Activated CD4-positive, alpha-beta T cell treated with anti-CD3 and anti-CD28 coated beads, Interleukin-2, amount 10 ng/mL, durations not matched to agents 24 days and 14 days (primary cell): ENCODE measurements around the gene FBXL4. TPM values are rescaled to one million over a fixed set of nuclear protein-coding genes. Genes with fewer than 3 reads are reported as not detected.

Experiments used
- DNase-seq: peaks from one replicate; pipeline ENCODE4 v3.0.0; 2022
- H3K27ac Mint-ChIP-seq: one replicate; pipeline ENCODE4 v1.8.0; 2022; ENCODE audit warnings: mild to moderate bottlenecking, mixed read lengths
- H3K27me3 Mint-ChIP-seq: one replicate; pipeline ENCODE4 v1.8.0; 2022; ENCODE audit warnings: mixed read lengths
- H3K36me3 Mint-ChIP-seq: one replicate; pipeline ENCODE4 v1.8.0; 2022; ENCODE audit warnings: low read depth, mild to moderate bottlenecking, mixed read lengths
- H3K4me1 Mint-ChIP-seq: one replicate; pipeline ENCODE4 v1.8.0; 2021; ENCODE audit warnings: mixed read lengths
- H3K4me3 Mint-ChIP-seq: one replicate; pipeline ENCODE4 v1.8.0; 2022; ENCODE audit warnings: mild to moderate bottlenecking, moderate library complexity, mixed read lengths
- H3K9me3 Mint-ChIP-seq: one replicate; pipeline ENCODE4 v1.8.0; 2021; ENCODE audit warnings: mixed read lengths
- intact Hi-C: fragments of 100-400 bp; cut with micrococcal nuclease; formaldehyde crosslinking; loops from one replicate; pipeline ENCODE4 v1.15.1; 2023
- total RNA-seq: library from RNA; stranded (reverse); gene quantifications from 2 replicates; pipeline ENCODE4 v1.2.3, GENCODE V29; 2022

FBXL4 gene
- total RNA-seq, 1 donor from 2014 or later, result 15.3 TPM

DNA sequence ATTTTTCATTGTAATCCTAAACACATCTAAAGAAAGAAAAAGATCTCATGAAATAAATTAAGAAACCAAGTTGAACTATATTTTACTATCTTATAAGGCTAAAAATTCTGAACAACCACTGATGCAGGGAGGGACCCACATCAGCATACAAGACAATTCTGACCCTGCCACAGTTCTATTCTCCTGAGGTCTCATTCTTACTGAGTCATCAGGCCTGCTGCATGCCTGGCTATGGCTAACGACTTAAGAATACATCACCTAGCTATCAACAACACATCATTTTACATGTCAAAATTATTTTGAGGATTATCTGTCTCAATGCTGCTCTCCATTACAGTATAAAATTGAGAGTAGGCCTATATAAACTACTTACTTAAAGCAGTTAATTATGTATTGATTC lies 52.9 kb downstream of the FBXL4 start:
- Mint-ChIP-seq H3K9me3 (peaks cover 4% of the 10 kb centered on the region), H3K36me3 (peaks cover 27% of the 10 kb centered on the region), H3K27me3 (no peaks in the 10 kb centered on the region), H3K4me1 (peaks cover 4% of the 10 kb centered on the region), H3K27ac (no peak overlapping the region), H3K4me3 (no peak overlapping the region)
- no peak for DNase-seq
- intact Hi-C loops, result no loop called here

DNA sequence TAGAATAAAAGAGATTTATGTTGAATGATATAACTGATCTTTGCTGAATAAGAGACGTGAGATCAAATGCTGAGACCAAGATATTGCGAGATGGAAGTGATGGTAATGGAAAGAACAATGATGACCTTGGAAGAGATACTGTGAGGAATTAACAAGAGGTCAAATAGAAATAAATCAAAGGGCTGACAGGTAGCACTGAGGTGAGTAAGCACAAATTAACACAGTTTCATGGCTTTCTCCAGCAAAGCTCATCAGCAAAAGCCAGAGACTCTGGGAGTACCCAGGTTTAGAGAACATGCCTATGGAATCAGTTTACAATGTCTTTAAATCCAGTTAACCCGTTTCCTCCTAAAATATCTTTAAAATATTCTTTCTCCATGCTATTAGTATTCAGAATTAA lies 60.1 kb downstream of the FBXL4 start:
- intact Hi-C loops, result no loop called here
- Mint-ChIP-seq H3K4me1 (no peaks in the 10 kb centered on the region), H3K27ac (no peak overlapping the region), H3K4me3 (no peak overlapping the region), H3K9me3 (no peaks in the 10 kb centered on the region), H3K27me3 (no peaks in the 10 kb centered on the region), H3K36me3 (peaks cover 12% of the 10 kb centered on the region)
- no peak for DNase-seq

DNA sequence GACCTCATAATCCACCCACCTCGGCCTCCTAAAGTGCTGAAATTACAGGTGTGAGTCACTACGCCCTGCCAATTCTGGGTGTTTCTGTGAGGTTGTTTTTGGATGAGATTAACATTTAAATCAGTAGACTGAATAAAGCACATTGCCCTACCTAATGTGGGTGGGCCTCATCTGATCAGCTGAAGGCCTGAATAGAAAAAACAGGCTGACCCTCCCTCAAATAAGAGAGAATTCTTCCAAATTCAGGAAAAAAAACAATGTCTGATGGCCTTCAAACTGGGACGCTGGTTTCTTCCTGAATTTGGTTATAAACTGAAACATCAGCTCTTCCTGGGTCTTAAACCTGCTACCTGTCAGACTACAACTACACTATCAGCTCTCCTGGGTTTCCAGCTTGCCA lies 62.4 kb downstream of the FBXL4 start:
- no peaks in the 10 kb centered on the region for H3K27me3 Mint-ChIP-seq

DNA sequence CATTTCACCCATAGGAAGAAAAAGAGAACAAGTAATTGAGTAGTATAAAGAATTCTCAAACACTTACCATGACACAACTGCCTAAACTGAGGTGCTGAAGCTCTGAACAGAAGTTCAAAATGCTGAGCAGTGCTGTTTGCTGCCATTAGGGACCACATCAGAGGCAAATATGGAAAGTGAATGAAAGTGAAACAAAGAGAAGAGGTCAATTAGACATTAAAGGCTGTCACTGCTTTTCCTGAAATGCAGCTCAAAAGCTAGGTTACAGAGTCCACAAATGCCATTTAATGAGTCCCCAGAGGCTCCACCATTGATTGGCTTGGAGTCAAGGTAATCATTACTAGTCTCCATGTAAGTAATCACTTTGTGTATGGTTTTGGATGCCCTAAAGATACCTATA lies 67.3 kb downstream of the FBXL4 start:
- intact Hi-C loops, result no loop called here
- H3K4me3 Mint-ChIP-seq, result no peak overlapping the region

More for the DNA sequence above, 62.4 kb downstream of the FBXL4 start:
- Mint-ChIP-seq H3K27ac (no peak overlapping the region), H3K4me1 (peaks cover 5% of the 10 kb centered on the region), H3K36me3 (peaks cover 9% of the 10 kb centered on the region), H3K4me3 (no peak overlapping the region), H3K9me3 (no peaks in the 10 kb centered on the region)
- intact Hi-C loops, result no loop called here
- no peak for DNase-seq

DNA sequence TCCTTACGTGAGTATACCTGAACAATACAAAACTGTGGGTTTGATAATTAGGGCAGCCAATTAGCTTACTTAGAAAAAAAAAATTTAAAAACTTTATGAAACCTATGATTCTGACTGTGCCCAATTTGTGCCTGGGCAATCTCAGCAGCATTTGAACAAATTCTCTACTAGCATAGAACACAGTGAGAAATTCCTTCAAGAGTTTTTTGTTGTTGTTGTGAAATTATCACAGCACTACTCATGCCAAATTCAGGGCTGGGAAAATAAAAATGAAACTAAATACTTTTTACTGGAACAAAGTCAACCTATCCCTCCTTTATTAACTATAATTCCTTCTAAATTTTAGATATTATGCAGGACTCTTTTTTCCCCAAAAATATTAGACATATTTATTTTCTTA lies 70.5 kb downstream of the FBXL4 start:
- Mint-ChIP-seq H3K27me3 (no peaks in the 10 kb centered on the region), H3K9me3 (no peaks in the 10 kb centered on the region), H3K4me3 (no peak overlapping the region), H3K36me3 (peaks cover 12% of the 10 kb centered on the region), H3K4me1 (peaks cover 7% of the 10 kb centered on the region), H3K27ac (no peak overlapping the region)
- intact Hi-C loops, result no loop called here
- no peak for DNase-seq

More for the DNA sequence above, 67.3 kb downstream of the FBXL4 start:
- H3K4me1 Mint-ChIP-seq, result peaks cover 7% of the 10 kb centered on the region
- DNase-seq, result peak; percentile 64
- no peaks in the 10 kb centered on the region for H3K27me3 Mint-ChIP-seq
- no peaks in the 10 kb centered on the region for H3K9me3 Mint-ChIP-seq
- H3K36me3 Mint-ChIP-seq, result peaks cover 7% of the 10 kb centered on the region
- no peak overlapping the region for H3K27ac Mint-ChIP-seq

DNA sequence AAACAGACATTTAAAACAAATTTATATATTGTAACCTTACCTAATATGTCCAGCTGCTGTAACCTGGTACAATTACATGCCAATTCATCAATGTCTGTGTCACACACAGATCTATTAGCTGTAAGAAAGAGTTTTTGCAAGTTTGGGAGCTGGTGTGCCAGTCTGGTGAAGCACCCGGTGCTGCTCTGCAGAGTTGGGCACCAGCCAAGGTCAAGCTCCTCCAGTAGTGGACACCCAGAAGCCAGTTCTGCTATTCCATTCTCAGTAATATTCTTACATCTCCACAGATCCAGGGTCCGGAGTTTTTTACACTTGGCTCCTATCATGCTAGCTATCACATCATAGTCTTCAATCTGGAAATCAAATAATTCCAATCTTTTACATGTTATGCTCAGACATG lies 72.4 kb downstream of the FBXL4 start:
- Mint-ChIP-seq H3K27ac (no peak overlapping the region), H3K27me3 (no peaks in the 10 kb centered on the region), H3K9me3 (no peaks in the 10 kb centered on the region), H3K4me1 (peaks cover 2% of the 10 kb centered on the region), H3K4me3 (no peak overlapping the region), H3K36me3 (peaks cover 12% of the 10 kb centered on the region)
- intact Hi-C loops, result no loop called here
- DNase-seq, result no peak

DNA sequence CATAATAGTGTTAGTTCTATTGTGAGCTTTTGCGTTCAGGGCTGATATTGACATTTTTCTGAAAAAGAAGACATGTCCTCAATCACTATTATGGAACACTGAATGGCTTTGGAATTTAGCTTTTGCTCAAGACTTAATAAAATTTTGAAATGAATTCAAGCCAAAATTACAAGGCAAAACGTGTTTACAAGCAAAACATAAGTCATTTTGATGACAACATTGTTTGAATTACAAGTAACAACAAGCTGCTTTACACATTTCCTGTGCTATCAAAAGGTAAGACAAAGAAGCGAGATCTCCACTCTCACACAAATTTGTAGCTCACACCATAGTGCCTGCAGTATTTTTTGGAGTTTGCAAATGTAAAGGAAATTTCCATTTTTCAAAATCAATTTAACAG lies 75.9 kb downstream of the FBXL4 start:
- intact Hi-C loops, result no loop called here
- no peaks in the 10 kb centered on the region for H3K27me3 Mint-ChIP-seq
- no peak overlapping the region for H3K27ac Mint-ChIP-seq
- H3K4me1 Mint-ChIP-seq, result no peaks in the 10 kb centered on the region
- no peak overlapping the region for H3K4me3 Mint-ChIP-seq
- peaks cover 8% of the 10 kb centered on the region for H3K36me3 Mint-ChIP-seq
- no peak for DNase-seq
- H3K9me3 Mint-ChIP-seq, result no peaks in the 10 kb centered on the region

DNA sequence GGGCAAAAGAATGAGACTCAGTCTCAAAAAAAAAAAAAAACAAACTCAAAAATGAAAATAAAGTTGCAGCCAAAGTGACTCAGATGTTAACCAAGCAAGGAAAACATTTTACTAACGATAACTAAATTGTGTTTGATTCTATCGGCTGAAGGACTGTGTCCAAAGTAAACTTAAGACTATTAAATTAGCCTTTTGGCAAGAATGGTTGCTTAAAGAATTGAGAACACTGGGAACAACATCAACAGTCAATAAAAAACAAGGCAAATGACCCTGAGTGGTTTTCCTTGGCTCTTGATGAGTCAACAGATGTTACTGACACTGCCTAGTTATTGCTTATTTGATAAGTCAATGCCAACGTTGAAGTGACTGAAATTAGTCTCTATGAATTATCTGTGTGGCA lies 76.7 kb downstream of the FBXL4 start:
- no peak overlapping the region for H3K27ac Mint-ChIP-seq
- no peaks in the 10 kb centered on the region for H3K27me3 Mint-ChIP-seq
- intact Hi-C loops, result no loop called here
- H3K36me3 Mint-ChIP-seq, result peaks cover 12% of the 10 kb centered on the region
- no peak overlapping the region for H3K4me3 Mint-ChIP-seq
- no peaks in the 10 kb centered on the region for H3K4me1 Mint-ChIP-seq
- no peak for DNase-seq
- H3K9me3 Mint-ChIP-seq, result no peaks in the 10 kb centered on the region

DNA sequence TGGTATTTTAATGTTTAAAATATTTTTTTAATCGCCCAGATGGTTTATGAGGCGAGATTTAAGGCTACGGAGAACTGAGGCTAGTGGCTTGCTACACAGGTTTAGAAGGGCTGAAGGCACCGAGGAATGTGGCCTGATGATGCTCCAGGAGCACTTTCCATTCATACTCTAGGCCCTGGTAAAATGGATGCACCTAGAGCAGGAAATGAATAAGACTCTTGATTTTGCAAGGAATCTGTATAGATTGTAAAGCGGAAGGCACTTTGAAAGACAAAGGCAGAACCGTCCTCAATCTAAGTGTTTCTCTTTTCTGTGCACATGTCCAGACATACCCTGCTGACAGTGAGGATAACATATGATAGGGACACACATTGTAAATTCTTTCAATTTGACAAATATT lies 83.2 kb downstream of the FBXL4 start:
- peaks cover 7% of the 10 kb centered on the region for H3K36me3 Mint-ChIP-seq
- H3K27me3 Mint-ChIP-seq, result no peaks in the 10 kb centered on the region
- H3K27ac Mint-ChIP-seq, result no peak overlapping the region
- intact Hi-C loops, result no loop called here
- no peak overlapping the region for H3K4me3 Mint-ChIP-seq
- H3K9me3 Mint-ChIP-seq, result no peaks in the 10 kb centered on the region
- DNase-seq, result no peak
- H3K4me1 Mint-ChIP-seq, result no peaks in the 10 kb centered on the region

DNA sequence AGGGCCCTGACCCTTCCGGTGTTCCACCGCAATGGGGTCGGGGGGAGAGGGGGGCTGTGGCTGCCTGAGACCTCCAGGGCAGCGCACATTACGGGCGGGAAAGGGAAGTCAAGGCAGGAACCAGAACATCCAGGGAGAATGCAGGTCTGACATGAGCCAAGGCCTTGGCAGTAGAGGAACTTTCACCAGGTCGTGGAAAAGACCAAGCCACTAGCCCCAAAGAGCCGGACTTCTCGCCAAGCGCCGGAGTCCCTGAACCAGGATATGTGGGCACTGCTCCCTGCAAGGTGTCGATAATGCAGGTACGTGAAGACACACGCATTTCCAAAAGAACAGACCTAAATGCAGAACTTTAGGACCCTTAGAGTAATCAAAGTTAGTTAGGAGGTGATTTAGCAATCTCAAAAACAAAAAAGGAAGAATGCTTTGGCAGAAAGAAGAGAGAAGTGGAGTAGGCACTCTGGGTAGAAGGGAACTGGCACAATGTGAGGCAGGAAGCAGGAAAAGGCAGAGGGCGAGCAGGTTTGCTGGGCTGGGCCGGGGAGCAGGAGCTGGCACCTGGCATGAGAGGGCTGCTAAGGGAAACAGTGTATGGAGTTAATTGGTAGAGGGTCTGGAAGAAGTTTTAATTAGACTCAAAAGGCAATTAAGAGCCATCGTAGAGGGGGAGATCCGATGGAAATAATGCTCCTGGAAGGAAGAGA lies 99.1 kb downstream of the FBXL4 start:
- DNase-seq, result no peak
- peaks cover 69% of the 10 kb centered on the region for H3K27me3 Mint-ChIP-seq
- no peak overlapping the region for H3K27ac Mint-ChIP-seq
- no peaks in the 10 kb centered on the region for H3K36me3 Mint-ChIP-seq
- intact Hi-C loops, result loop anchor here (5.0 to 10.0 kb wide), 2 partner anchors 99 to 1144 kb away; partner anchors contain the start of gene FBXL4
- H3K9me3 Mint-ChIP-seq, result no peaks in the 10 kb centered on the region
- no peak overlapping the region for H3K4me3 Mint-ChIP-seq
- peaks cover 8% of the 10 kb centered on the region for H3K4me1 Mint-ChIP-seq

DNA sequence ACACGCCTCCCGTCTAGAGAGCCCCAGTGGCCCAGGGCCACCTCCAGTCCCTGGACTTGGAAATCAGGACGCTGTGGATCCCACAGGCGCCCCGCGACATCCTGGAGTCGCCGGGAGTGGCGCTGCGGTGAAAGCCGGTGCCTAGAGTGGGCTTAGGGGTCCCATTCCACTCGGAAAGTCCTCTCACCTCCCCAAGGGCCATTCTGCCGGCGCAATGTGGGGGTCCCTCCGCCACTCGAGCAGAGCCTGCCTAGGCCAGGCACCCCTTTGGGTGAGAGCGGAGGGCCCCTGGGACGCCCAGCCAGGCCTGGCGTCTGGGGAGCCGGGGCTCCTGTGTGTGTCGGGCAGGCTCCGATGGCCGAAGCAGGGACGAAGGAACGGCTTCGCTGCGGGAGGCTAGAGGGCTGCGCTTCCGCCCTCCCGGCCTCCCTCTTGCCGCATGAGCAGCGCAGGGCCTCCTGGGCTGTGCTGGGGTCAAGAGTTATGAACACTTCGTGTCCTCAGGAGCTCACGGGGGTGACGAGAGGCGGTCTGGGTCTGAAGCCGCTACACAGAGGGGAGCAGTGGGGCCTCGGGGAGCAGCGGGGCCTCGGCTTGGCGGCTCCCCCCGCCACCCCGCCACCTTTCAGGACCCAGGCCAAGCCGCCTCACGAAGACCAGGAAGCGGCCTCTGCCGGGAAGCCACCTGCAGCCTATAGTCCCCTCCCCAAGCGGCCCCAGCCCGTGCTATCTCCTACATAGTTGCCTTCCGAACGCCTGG lies 99.8 kb downstream of the FBXL4 start:
- H3K36me3 Mint-ChIP-seq, result no peaks in the 10 kb centered on the region
- intact Hi-C loops, result loop anchor here (2.0 to 10.0 kb wide), 3 partner anchors 99 to 1143 kb away; partner anchors contain the start of gene FBXL4
- peaks cover 75% of the 10 kb centered on the region for H3K27me3 Mint-ChIP-seq
- no peak overlapping the region for H3K27ac Mint-ChIP-seq
- peaks cover 8% of the 10 kb centered on the region for H3K4me1 Mint-ChIP-seq
- DNase-seq, result peak; percentile 61
- no peak overlapping the region for H3K4me3 Mint-ChIP-seq
- H3K9me3 Mint-ChIP-seq, result no peaks in the 10 kb centered on the region

DNA sequence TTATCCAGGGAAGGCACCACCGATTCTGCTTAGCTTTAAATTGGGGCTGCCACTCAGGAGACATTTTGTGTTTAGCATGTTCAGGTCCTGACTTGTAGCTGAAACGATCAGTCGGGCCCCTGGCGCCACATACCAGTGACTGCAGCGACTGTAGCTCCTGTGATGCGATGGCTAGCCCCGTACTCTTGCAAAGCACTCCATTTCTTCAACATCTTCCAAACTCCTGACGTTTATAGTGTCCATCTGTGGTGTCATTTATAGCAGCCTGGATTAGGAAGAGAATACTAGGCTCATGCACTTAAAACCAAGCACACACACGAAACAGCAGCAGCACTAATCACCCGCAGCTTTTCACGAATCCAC lies 100.3 kb downstream of the FBXL4 start:
- Mint-ChIP-seq H3K9me3 (no peaks in the 10 kb centered on the region), H3K36me3 (no peaks in the 10 kb centered on the region), H3K27me3 (peaks cover 79% of the 10 kb centered on the region), H3K27ac (no peak overlapping the region), H3K4me1 (peaks cover 10% of the 10 kb centered on the region), H3K4me3 (no peak overlapping the region)
- intact Hi-C loops, result loop anchor here (2.0 to 10.0 kb wide), 3 partner anchors 100 to 1143 kb away; partner anchors contain the start of gene FBXL4
- DNase-seq, result no peak

DNA sequence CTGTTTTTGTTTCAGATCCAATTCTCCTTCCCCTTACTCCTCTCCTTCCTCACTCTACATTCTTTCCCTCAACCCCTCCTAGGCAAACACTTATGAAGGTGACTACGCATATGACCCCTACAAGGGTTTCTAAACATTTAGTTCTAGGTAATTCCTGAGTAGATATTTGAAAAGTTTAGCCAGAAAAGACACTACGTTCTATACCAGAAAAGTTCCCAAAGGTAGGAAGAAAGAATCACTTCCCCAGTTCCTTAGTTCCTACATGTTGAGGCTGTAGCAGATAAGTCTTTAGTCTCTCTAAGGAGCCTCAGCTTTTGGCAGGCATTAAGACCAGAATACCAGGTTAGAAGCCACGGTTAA lies 101.7 kb downstream of the FBXL4 start:
- Mint-ChIP-seq H3K9me3 (no peaks in the 10 kb centered on the region), H3K27me3 (peaks cover 79% of the 10 kb centered on the region), H3K4me3 (peak overlapping the region; percentile 68), H3K36me3 (no peaks in the 10 kb centered on the region), H3K27ac (no peak overlapping the region), H3K4me1 (peaks cover 10% of the 10 kb centered on the region)
- no peak for DNase-seq
- intact Hi-C loops, result loop anchor here (2.0 to 10.0 kb wide), 3 partner anchors 101 to 1141 kb away; partner anchors contain the start of gene FBXL4

DNA sequence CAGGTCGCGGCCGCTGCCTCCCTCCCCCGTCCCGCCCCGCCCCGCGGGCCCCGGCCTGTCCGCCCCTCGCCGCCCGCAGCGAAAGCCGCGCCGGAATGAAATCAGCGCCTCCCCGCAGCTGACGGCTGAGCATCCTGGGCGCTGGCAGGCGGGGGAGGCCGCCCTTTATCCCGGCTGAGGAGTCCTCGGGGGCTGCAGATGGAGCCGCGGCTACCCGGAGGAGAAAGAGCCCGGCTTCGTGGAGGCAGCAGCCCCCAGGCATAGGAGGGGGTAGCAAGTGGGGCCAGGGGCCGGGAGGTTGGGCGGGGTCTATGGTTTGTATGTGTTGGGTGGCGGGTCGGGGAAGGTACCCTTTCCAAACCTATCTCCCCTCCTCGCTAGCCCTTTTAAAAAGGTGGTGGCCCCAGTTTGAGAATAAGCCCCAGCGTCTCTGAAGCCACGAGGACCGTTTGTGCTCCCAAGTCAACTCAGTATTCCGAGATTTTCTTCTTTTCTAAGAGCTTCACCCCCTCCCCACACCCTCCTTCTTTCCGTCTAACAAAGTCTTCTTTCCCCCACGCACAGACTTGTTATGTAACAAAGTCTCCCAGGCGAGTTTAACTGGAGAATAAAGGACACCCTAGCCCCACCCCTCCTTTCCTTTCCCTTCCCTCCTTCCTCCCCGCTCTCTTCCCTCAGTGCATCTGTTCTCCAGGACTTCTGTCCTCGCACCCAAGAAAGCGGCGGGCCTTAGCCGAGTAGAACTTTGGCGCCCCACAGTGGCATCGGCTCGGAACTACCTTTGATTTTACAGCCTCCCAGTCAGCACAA lies 102.3 kb downstream of the FBXL4 start:
- Mint-ChIP-seq H3K4me1 (peaks cover 10% of the 10 kb centered on the region), H3K36me3 (no peaks in the 10 kb centered on the region), H3K4me3 (peak overlapping the region; percentile 68)

More for the DNA sequence above, 102.3 kb downstream of the FBXL4 start:
- Mint-ChIP-seq H3K27me3 (peaks cover 80% of the 10 kb centered on the region), H3K9me3 (no peaks in the 10 kb centered on the region), H3K27ac (peak overlapping the region; percentile 52)
- peak; percentile 90 for DNase-seq
- intact Hi-C loops, result loop anchor here (2.0 to 10.0 kb wide), 3 partner anchors 102 to 1141 kb away; partner anchors contain the start of gene FBXL4
